DND-41 (cell line): ENCODE data around the gene IQCE.

Source experiments
- ATAC-seq: fragments of 200-7000 bp; cut with Tn5 transposase; 3 replicates; pipeline ENCODE4 v1.9.1; 2021; ENCODE audit warnings: low read depth; ENCODE audit not compliant: insufficient read depth
- DNase-seq: peaks from one replicate; pipeline ENCODE4 v3.0.0-alpha.2; 2020
- H2AFZ ChIP-seq: 2 replicates; pipeline ENCODE4 v1.6.0; 2012; ENCODE audit warnings: low read depth, low read length
- H3K27ac ChIP-seq: 2 replicates; pipeline ENCODE4 v1.5.1; 2012; ENCODE audit warnings: low read length, inconsistent platforms
- H3K27me3 ChIP-seq: fragments of 200-600 bp; sonication (generic); 2 replicates; pipeline ENCODE4 v1.6.0; 2012; ENCODE audit warnings: low read length, mild to moderate bottlenecking, inconsistent platforms; ENCODE audit not compliant: insufficient read depth, poor library complexity
- H3K36me3 ChIP-seq: 2 replicates; pipeline ENCODE4 v1.5.1; 2012; ENCODE audit warnings: low read length, inconsistent platforms; ENCODE audit not compliant: insufficient read depth
- H3K4me1 ChIP-seq: 2 replicates; pipeline ENCODE4 v1.5.1; 2012; ENCODE audit warnings: mild to moderate bottlenecking, low read length; ENCODE audit not compliant: insufficient read depth
- H3K4me2 ChIP-seq: 2 replicates; pipeline ENCODE4 v1.6.0; 2012; ENCODE audit warnings: mild to moderate bottlenecking, moderate library complexity, low read length, inconsistent platforms; ENCODE audit not compliant: insufficient read depth
- H3K4me3 ChIP-seq, 2 experiments: fragments of 200-600 bp in 1 of 2; shearing (Covaris generic) in 1 of 2; 2 replicates each; pipeline ENCODE4 v1.5.1; 2012 to 2016; ENCODE audit warnings: inconsistent platforms in 2 of 2, low read length in 2 of 2, mild to moderate bottlenecking in 2 of 2, low read depth in 1 of 2, moderate library complexity in 1 of 2
- H3K79me2 ChIP-seq: 2 replicates; pipeline ENCODE4 v1.6.0; 2012; ENCODE audit warnings: low read length, inconsistent platforms; ENCODE audit not compliant: insufficient read depth
- H3K9ac ChIP-seq: 2 replicates; pipeline ENCODE4 v1.6.0; 2012; ENCODE audit warnings: low read depth, mild to moderate bottlenecking, inconsistent platforms, low read length, moderate library complexity
- H3K9me3 ChIP-seq: 2 replicates; pipeline ENCODE4 v1.5.1; 2012; ENCODE audit warnings: low read length, moderate library complexity, mild to moderate bottlenecking, inconsistent platforms; ENCODE audit not compliant: insufficient read depth, severe bottlenecking
- H4K20me1 ChIP-seq: 2 replicates; pipeline ENCODE4 v1.6.0; 2012; ENCODE audit warnings: low read length; ENCODE audit not compliant: insufficient read depth
- EZH2 ChIP-seq: IDR thresholded peaks from 3 replicates; pipeline ENCODE4 v1.6.1; 2012; ENCODE audit warnings: borderline replicate concordance, low read depth, mild to moderate bottlenecking, moderate library complexity, low read length, inconsistent platforms; ENCODE audit not compliant: severe bottlenecking
- TF ChIP-seq, protein P1 (sequence below): IDR thresholded peaks from 2 replicates; pipeline ENCODE4 v1.5.1; 2012; ENCODE audit warnings: borderline replicate concordance, low read length, moderate library complexity, mild to moderate bottlenecking; ENCODE audit not compliant: poor library complexity, severe bottlenecking; ENCODE audit errors: extremely low read depth

The IQCE gene

DNA sequence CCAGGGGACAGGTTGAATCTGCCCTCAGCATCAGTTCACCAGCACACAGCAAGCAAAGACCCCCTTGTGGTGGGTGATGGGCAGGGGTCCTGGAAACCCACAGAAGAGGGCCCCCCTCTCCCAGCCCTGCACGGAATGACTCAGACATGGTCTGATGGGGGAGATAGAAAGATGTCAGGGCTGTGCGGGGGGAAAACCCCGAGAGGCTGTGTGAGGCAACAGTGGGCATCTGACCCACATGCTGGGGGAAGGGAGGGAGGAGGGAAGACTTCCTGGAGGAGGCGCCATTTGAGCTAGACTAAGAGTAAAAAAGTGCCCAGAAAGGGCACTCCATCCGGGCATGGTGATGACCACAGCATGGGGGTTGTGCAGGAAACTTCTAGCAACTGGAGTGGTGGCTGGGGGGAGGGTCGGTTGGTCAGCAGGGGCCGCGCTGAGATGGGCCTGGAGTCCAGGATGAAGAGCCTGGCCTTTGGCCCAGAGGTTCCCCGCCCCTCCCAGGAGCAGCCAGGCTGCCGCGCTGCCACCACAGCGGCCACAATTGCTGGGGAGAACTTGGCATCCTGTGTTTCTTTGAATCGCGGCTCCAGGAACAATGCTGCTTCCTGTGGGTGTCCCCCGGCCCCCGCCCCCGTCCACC is 36.7 kb upstream of the IQCE start:
- peaks cover 39% of the 10 kb centered on the region for H3K4me1 ChIP-seq
- peak; percentile 83 for DNase-seq
- no peak for TF ChIP-seq EZH2
- TF ChIP-seq, protein P1, sequence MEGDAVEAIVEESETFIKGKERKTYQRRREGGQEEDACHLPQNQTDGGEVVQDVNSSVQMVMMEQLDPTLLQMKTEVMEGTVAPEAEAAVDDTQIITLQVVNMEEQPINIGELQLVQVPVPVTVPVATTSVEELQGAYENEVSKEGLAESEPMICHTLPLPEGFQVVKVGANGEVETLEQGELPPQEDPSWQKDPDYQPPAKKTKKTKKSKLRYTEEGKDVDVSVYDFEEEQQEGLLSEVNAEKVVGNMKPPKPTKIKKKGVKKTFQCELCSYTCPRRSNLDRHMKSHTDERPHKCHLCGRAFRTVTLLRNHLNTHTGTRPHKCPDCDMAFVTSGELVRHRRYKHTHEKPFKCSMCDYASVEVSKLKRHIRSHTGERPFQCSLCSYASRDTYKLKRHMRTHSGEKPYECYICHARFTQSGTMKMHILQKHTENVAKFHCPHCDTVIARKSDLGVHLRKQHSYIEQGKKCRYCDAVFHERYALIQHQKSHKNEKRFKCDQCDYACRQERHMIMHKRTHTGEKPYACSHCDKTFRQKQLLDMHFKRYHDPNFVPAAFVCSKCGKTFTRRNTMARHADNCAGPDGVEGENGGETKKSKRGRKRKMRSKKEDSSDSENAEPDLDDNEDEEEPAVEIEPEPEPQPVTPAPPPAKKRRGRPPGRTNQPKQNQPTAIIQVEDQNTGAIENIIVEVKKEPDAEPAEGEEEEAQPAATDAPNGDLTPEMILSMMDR, result no peak
- peaks cover 8% of the 10 kb centered on the region for H3K27me3 ChIP-seq
- peak overlapping the region in 1 of 2 experiments; percentile 6; a peak in 1 of 4 replicates for H3K4me3 ChIP-seq
- no peaks in the 10 kb centered on the region for H3K79me2 ChIP-seq
- H3K4me2 ChIP-seq, result peak overlapping the region; percentile 53
- H4K20me1 ChIP-seq, result peaks cover 19% of the 10 kb centered on the region
- no peak overlapping the region for H3K27ac ChIP-seq
- H2AFZ ChIP-seq, result no peak overlapping the region
- peak; percentile 64 for ATAC-seq
- no peaks in the 10 kb centered on the region for H3K36me3 ChIP-seq
- H3K9me3 ChIP-seq, result no peaks in the 10 kb centered on the region
- peak overlapping the region; percentile 20; the same call in 1 of the 2 replicates for H3K9ac ChIP-seq

GRCh38 chr7:2522780-2523433 is 35.9 kb upstream of the IQCE start:
- DNase-seq, result no peak
- H4K20me1 ChIP-seq, result peaks cover 19% of the 10 kb centered on the region
- no peak overlapping the region for H3K9ac ChIP-seq
- H3K27me3 ChIP-seq, result peaks cover 8% of the 10 kb centered on the region
- no peak overlapping the region for H2AFZ ChIP-seq
- H3K9me3 ChIP-seq, result no peaks in the 10 kb centered on the region
- no peaks in the 10 kb centered on the region for H3K79me2 ChIP-seq
- H3K4me2 ChIP-seq, result peak overlapping the region; percentile 53
- no peaks in the 10 kb centered on the region for H3K36me3 ChIP-seq
- TF ChIP-seq EZH2, result no peak
- TF ChIP-seq, protein P1, result no peak
- no peak overlapping the region; a peak in 1 of 4 replicates for H3K4me3 ChIP-seq
- H3K27ac ChIP-seq, result peak overlapping the region; percentile 47
- H3K4me1 ChIP-seq, result peaks cover 39% of the 10 kb centered on the region
- ATAC-seq, result no peak

GRCh38 chr7:2523461-2523936 is 35.3 kb upstream of the IQCE start:
- TF ChIP-seq, protein P1, result no peak
- no peak for TF ChIP-seq EZH2

More at GRCh38 chr7:2523461-2523936, 35.3 kb upstream of the IQCE start:
- H3K9me3 ChIP-seq, result no peaks in the 10 kb centered on the region
- no peaks in the 10 kb centered on the region for H3K79me2 ChIP-seq
- no peak overlapping the region for H3K27ac ChIP-seq
- no peak overlapping the region for H3K4me2 ChIP-seq
- no peak for ATAC-seq
- no peak overlapping the region for H3K4me3 ChIP-seq
- DNase-seq, result no peak
- peaks cover 19% of the 10 kb centered on the region for H4K20me1 ChIP-seq
- no peak overlapping the region for H2AFZ ChIP-seq
- H3K4me1 ChIP-seq, result peaks cover 39% of the 10 kb centered on the region
- no peak overlapping the region for H3K9ac ChIP-seq
- no peaks in the 10 kb centered on the region for H3K36me3 ChIP-seq
- H3K27me3 ChIP-seq, result peaks cover 8% of the 10 kb centered on the region
